ENCODE measurements around the gene MAPRE2.

- TF ChIP-seq ZNF274 (IDR thresholded peaks at IDR 0.05; ENCODE audit: low read depth, low read length) (no peak), YY1 (IDR thresholded peaks at IDR 0.05; ENCODE audit: insufficient read depth, insufficient read length) (no peak), SUZ12 (IDR thresholded peaks at IDR 0.05; ENCODE audit: extremely low read depth, insufficient read depth, insufficient read length) (no peak)
Observed at GRCh38 chr18:35110554-35111485, 69.6 kb downstream of the MAPRE2 start.

Measured in NT2/D1 (cell line).